GM18520 (cell line): ENCODE data around the gene SSX2IP.
"Not testable (repeated sequence)": the region's sequence is repeated elsewhere in the genome, so short reads cannot be mapped to it uniquely, and the experiment has no call there.

Experiments
- ATAC-seq: cut with Tn5 transposase; IDR thresholded peaks from one replicate; pipeline ENCODE4 v1.9.1; 2021; ENCODE audit not compliant: unreplicated experiment

Gene SSX2IP

GRCh38 chr1:84677415-84678099 is 12.7 kb downstream of the SSX2IP start:
- ATAC-seq = no peak

DNA sequence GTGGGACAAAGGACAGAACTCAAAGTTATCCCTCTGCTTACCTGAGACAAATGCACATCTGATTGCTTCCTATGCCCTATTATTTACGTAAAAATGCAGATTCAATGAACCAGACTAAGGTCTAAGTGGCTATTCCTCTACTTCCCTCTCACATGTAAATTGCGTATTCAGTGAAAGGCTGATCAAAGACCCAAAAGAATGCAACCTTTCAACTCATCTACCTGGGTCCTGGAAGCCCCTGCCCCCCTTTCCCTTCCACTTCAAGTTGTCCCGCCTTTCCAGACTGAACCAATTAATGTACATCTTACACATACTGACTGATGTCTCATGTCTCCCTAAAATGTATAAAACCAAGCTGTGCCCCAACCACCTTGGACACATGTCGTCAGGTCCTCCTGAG is 14.6 kb downstream of the SSX2IP start:
- no peak for ATAC-seq

DNA sequence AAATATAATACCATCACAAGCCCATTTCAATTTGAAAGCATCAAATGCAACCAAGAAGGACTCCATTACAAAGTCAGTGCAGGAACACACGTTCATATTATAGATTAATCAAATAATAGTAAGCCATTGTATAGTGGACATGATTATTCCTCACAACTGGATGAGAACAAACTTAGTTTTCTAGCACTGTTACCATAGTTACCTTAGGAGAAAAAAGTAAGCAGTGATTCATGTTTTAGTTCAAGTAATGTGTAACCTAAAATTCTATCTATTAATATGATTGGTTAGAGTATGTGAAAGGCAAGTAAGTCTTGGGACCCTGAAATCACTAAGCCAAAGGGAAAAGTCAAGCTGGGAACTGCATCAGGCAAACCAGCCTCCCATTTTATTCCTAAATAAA is 15.2 kb downstream of the SSX2IP start:
- no peak for ATAC-seq

DNA sequence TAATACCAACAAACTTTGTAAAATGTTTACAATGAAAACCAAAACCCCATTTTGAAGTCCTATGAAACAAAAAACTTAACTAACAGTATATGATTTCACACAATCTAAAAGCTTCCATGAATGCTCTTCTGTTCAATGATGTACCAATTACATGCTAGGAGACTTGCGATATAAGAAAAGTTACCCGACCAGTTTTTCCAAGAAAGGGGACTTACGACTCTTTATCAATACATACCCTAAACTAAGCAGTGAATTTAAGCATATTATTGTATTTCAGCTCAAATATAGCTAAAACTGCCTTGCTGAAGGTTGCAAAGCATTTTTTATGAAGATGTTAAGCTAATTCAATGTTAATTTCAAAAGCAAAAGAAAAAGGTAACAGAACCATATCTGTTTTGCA is 15.6 kb downstream of the SSX2IP start:
- no peak for ATAC-seq

DNA sequence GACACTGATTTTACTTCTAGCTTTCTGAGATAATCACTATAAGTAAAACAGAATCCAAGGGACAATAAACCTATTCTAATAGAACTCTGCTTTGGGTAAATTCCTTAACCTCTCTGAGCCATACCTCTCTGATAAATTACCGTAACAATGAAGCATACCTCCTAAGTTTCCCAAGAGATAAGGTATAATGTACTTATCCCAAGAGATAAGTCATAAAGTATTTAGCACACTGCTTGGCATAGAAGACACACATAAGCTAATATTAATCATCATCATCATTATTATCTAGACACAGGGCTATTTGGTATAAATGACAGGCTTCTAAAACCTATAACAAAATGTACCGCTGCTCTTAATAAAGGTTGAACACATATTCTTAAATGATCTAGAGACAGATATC is 16.2 kb downstream of the SSX2IP start:
- ATAC-seq = no peak

GRCh38 chr1:84672080-84672854 is 18.0 kb downstream of the SSX2IP start:
- ATAC-seq = no peak

DNA sequence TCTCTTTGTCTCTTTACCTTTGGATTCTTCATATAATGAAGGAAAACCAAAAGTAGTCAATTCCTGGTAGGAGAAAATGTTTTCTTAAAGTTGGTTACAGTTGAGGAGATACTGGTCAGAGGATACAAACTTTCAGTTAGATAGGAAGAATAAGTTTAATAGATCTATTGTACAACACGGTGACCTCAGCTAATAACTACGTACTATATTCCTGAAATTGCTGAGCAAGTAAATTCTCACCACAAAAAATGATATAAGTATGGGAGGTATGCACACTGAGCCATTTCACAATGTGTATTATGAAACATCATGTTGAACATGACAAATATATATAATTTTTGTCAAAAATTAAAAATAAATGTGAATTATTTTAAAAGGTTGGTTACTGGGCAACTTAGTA is 20.4 kb downstream of the SSX2IP start:
- no peak for ATAC-seq

DNA sequence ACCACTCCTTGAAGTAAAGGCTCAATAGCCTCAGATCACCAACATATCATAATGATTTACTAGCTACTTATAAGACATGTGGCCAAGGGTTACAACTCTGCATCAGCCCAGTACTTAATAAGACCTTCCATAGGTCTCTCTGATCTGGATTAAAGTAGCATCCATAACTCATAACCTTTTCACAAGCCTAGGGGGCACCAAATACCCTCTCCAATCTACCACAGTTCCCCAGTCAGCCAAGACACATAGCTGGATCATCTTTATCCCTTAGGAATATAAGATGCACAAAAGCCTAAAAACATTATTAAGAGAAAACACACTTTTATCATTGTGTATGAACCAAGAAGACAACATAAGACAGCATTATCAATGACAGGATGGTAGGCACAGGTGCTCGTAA is 22.1 kb downstream of the SSX2IP start:
- ATAC-seq = no peak

DNA sequence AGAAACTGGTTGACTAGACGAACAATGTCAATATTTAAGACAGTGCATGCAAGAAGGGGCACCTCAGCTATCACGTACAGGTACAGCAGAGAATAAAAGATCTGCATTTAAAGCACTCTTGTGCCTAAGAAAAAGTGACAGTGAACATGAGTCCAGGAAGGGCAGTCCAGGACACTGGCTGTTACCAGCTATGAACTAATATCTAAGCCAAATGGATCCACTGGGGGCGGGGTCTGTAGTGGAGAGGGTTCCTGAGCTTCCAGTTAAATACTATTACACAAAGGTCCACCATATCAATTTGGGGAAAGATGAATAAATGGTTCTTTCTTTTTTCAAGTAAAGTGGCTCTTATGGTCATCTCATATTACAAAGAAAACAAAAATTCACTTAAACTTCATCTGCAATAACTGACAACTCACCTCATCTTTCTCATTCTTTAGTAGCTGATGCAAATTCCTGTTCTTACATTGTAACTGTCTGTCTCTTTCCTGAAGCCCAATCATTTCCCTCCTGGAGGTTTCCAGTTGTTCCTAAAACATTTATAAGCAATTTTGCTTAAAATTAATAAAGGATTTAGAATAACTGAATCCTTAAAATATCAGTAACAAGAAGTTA is 24.5 kb downstream of the SSX2IP start:
- no peak for ATAC-seq

DNA sequence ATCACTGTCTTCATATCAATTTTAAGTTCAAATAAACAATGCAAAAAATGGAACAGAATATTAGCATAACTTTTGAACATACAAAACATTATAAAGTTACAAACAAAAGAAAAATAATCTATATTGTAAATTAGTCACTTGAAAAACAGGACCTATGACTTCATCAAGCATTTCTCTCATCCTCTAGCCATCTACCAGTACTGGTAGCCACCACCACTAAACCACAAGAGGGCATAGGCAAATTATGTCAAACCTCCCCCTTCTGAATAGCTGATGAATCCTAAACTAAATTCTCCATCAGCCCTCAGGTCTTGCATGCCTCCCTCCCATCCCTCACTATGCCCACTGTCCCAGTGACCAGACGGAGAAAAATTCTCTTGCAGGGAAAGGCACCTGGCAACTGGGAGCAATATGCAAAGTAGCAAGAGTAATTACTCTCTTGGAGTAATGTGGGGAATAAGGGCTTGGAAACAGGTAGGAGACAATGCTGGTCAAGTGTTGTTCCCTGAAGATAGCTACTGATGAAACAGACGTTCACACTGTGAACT is 37.1 kb downstream of the SSX2IP start:
- ATAC-seq = no peak

DNA sequence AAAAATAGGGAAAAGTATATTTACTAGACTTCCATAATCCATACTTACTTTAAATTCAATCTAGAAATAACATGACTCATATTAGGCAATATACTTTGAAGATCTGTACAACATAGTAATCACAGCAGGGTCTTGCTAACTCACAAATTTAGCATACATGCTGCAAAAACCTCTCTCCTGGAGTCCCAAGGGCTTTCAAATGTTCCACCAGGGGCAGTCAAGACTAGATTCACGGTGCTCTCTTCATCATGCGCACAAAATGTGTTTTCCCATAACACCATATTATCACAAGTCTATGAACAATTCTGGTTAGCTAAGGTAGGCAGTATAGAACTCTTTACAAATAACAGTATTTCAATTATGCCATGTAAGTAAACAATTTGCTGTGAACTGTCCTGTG is 45.8 kb downstream of the SSX2IP start:
- no peak for ATAC-seq

- ATAC-seq = no peak
Measured at GRCh38 chr1:84643183-84643582, 47.1 kb downstream of the SSX2IP start.

DNA sequence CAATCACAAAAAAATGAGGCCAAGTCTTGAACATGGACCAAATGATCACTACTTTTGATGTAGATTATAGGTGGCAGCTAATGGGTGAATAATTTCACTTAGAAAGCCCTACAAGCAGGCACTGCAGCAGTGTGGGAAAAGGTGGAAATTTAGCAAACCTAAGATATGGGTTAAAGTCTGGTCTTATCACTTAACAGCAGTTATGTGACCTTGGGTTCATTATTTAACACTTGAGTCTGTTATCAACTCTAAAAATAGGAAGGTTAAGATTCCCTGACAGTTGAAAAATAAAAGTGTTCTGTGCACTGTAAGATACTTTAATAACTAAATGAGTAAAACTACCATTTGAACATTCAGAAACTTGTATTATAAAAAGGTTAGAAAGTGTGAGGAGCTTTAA is 47.5 kb downstream of the SSX2IP start:
- no peak for ATAC-seq

DNA sequence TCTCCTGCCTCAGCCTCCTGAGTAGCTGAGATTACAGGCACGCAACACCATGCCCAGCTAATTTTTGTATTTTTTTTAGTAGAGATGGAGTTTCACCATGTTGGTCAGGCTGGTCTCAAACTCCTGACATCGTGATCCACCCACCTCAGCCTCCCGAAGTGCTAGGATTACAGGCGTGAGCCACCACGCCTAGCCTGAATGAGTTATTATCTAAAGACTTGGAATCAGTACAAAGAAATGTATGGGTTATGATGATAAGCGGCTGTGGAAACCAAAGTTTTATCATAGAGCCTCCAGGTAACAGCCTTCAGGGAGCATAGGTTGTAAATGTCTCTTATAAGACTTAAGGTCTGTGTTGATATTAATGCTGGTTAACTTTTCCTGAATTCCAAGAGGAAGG is 50.5 kb downstream of the SSX2IP start:
- not testable (repeated sequence) for ATAC-seq

DNA sequence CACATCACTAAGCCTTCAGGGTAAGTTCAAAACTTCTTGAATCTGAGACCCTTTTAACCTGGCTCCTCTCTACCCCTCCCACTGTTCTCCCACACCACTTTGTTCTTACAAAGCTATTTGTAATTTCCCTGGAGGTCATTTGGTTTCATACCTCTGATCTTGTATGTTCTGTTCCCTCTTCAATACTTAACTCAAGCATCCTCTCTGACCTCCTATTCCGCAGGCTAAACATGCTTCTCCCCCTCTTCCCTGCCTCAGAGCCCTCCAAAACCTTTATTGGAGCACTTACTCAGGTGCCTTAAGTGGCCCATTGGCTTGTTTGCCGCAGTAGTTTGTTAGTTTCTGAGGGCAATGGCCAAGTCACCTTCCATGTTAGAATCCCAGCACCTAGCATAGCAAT is 54.8 kb downstream of the SSX2IP start:
- ATAC-seq = no peak

- no peak for ATAC-seq
Measured at GRCh38 chr1:84634536-84635205, 55.6 kb downstream of the SSX2IP start.

- no peak for ATAC-seq
Measured at GRCh38 chr1:84632673-84633434, 57.4 kb downstream of the SSX2IP start.

GRCh38 chr1:84632137-84632536 is 58.1 kb downstream of the SSX2IP start:
- ATAC-seq = no peak

DNA sequence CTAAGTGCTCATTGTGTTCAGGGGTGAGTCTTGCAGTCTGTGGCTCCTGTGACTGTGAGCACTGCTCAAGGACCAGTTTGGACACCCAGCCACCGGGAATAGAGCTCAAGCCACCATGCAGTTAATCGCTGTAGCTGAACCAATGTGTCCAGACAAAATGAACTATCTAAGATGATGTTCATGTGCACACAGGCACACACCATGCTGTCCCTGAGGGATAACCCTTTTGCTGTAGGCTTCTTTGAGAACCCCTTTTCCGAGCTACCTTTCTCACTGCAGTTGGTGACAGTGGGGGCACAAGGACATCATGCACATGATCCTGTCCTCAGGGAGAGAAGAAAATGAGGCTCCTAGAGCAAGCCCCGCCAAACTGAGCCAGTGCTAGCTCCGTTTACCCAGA is 65.4 kb downstream of the SSX2IP start:
- no peak for ATAC-seq

GRCh38 chr1:84621553-84621952 is 68.7 kb downstream of the SSX2IP start:
- ATAC-seq = no peak
